ENCODE data around the gene SUPT20HL1.
"Not testable (repeated sequence)": the region's sequence is repeated elsewhere in the genome, so short reads cannot be mapped to it uniquely, and the experiment has no call there.

The SUPT20HL1 gene

DNA sequence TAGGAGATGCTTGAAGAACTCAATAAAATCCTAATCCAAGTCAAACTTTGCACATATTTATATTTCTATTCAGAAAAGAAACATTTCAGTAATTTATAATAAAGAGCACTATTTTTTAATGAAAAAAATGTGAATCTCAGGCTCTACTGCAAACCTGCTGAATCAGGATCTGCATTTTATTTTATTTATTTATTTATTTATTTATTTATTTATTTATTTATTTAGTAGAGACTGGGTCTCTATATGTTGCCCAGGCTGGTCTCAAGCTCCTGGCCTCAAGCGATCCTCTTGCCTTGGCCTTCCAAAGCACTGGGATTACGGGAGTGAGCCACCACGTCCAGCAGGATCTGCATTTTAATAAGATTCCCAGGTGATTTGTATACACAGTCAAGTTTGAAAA lies 16.0 kb downstream of the SUPT20HL1 start:
- DNase-seq (ENCODE audit: extremely low read depth, low read depth): no peak
- TF ChIP-seq, protein P1, sequence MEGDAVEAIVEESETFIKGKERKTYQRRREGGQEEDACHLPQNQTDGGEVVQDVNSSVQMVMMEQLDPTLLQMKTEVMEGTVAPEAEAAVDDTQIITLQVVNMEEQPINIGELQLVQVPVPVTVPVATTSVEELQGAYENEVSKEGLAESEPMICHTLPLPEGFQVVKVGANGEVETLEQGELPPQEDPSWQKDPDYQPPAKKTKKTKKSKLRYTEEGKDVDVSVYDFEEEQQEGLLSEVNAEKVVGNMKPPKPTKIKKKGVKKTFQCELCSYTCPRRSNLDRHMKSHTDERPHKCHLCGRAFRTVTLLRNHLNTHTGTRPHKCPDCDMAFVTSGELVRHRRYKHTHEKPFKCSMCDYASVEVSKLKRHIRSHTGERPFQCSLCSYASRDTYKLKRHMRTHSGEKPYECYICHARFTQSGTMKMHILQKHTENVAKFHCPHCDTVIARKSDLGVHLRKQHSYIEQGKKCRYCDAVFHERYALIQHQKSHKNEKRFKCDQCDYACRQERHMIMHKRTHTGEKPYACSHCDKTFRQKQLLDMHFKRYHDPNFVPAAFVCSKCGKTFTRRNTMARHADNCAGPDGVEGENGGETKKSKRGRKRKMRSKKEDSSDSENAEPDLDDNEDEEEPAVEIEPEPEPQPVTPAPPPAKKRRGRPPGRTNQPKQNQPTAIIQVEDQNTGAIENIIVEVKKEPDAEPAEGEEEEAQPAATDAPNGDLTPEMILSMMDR (IDR thresholded peaks at IDR 0.05; ENCODE audit: low read depth, low read length): no peak

DNA sequence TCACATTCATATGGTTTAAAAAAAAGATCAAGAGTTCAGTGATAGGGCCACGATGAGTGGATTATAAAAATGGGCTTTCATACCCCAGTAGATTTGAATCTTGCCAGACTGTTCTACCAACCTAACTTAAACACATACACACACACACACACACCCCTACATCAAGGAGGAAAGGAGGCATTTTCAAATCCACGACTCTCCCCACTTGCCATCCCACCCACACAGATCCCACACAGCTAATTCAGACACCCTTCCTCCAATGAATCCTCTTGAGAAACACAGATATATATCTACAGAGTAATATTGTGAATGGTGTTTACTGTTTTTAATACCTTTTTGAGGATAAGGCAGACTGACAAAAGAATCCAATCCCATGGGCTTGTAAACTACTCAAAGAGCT lies 16.8 kb downstream of the SUPT20HL1 start:
- TF ChIP-seq, protein P1 (IDR thresholded peaks at IDR 0.05; ENCODE audit: low read depth, low read length): no peak
- DNase-seq (ENCODE audit: extremely low read depth, low read depth): no peak

DNA sequence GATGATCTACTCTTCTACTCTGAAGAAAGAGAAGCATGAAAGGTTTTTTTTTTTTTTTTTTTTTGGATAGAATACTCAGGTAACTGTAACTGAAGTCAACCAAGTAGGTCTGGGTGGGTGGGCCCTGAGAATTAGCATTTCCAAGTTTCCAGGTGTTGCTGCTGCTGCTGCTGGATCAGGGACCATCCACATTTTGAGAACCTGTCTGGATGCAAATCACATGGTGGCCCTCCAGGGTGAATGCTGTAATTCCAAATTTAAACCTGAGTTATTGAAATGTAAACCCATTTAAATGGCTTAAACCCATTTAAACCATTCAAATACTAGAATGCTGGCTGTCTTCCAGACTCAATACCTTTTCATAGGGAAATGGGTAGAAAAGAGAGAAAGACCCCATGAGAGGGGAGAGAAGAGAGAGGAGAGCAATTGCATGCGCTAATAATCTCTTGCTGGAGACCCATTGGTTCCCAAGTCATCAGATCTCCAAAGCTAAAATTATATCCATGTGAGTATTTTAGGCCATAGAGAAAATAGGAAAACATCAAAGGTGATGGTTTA lies 17.6 kb downstream of the SUPT20HL1 start:
- TF ChIP-seq, protein P1 (IDR thresholded peaks at IDR 0.05; ENCODE audit: low read depth, low read length): no peak
- DNase-seq (ENCODE audit: extremely low read depth, low read depth): no peak

DNA sequence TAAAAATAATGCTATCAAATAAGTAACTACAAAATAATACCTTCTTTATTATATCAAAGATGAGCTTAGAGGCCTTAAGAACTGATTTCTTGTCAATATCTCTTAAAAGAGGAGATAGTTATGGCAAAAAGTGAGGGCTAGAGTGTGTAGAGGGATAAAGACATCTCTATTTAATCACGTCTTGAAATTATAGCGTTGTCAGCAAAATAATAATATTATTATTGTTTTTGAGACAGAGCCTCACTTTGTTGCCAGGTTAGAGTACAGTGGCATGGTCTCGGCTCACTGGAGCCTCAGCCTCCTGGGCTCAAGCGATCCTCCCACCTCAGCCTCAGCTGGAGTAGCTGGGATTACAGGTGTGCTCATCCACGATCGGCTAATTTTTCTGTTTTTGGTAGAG lies 18.3 kb downstream of the SUPT20HL1 start:
- TF ChIP-seq, protein P1 (IDR thresholded peaks at IDR 0.05; ENCODE audit: low read depth, low read length): no peak
- DNase-seq (ENCODE audit: extremely low read depth, low read depth): no peak

DNA sequence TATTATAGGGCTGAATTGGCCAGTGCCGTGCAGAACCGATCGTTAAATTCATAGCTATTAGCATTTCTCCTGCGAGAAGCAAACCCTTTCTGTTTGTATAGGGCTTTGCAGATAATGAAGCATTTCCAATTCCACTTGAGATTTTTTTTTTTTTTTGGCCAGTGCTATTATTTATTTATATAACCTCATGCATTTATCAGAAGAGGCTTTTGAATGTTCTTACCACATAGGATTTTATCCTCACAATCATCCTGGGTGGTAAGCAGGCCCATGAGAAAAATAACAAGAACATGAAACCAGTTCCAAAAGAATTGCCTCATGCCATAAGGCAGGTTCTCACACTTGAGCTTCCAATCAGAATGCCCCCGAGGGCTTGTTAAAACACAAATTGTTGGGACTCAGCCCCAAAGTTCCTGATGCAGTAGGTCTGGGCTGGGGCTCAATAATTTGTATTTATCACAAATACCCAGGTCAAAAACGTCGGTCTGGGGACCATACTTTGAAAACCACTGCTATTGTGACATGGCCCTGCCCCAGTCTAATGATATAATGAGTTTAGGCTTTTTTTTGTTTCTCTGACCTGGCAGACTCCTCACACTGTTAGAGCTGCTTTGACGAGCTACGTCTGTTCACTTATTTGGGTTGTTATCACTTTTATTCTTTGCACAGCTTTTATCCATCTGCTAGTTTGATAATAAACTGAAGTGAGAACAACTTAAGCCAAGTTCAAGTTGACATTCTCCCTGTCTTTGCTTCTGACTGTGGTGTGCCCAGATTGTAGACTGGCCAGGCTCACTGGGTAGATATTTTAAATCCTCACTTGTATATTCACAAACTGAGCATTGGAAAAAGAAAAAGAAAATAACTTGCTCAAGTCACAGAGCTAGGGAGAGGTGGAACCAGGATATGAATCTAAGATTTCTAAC lies 20.1 kb downstream of the SUPT20HL1 start:
- TF ChIP-seq, protein P1 (IDR thresholded peaks at IDR 0.05; ENCODE audit: low read depth, low read length): no peak
- DNase-seq (ENCODE audit: extremely low read depth, low read depth): no peak

DNA sequence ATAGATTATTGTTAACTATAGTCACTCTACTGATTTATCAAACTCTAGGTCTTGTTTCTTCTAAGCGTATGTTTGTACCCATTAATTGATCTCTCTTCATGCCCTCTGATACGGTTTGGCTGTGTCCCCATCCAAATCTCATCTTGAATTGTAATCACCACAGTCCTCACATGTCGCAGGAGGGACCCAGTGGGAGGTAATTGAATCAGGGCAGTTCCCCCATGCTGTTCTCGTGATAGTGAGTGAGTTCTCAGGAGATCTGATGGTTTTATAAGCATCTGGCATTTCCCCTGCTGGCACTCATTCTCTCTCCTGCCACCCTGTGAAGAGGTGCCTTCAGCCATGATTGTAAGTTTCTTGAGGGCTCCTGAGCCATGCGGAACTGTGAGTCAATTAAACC lies 21.9 kb downstream of the SUPT20HL1 start:
- DNase-seq (ENCODE audit: extremely low read depth, low read depth): not testable (repeated sequence)

DNA sequence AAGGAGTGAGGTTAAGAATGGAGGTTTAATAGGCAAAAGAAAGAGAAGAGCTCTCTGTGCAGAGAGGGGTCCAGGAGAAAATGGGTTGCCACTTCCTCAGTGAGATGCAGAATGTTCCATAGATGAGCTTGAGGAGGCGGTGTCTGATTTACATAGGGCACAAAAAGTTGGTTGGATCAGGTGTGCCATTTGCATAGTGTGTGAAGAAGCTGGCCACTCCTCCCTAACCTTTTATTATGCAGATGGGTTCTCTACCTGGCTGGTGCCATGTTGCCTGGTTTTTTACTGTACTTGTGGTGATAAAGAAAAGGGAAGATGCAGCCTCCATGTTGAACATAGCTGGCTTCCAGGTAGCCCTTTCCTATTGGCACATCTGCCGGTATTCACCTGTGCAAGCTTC lies 27.3 kb downstream of the SUPT20HL1 start:
- DNase-seq (ENCODE audit: extremely low read depth, low read depth): no peak
- TF ChIP-seq, protein P1 (IDR thresholded peaks at IDR 0.05; ENCODE audit: low read depth, low read length): no peak

Measured in AG09319 (cell line).